Measurements from ENCODE around the gene TASP1.

The TASP1 gene

GRCh38 chr20:13426870-13427269, 211.9 kb downstream of the TASP1 start:
- no peak; the same call in 2 of the 3 replicates for ATAC-seq (ENCODE audit: insufficient read depth, low read depth)
- H2AFZ ChIP-seq (ENCODE audit: low read depth, low read length), result no peak overlapping the region
- no peak for TF ChIP-seq EZH2 (IDR thresholded peaks at IDR 0.05; ENCODE audit: borderline replicate concordance, low read depth, low read length, severe bottlenecking)
- TF ChIP-seq, protein P1, sequence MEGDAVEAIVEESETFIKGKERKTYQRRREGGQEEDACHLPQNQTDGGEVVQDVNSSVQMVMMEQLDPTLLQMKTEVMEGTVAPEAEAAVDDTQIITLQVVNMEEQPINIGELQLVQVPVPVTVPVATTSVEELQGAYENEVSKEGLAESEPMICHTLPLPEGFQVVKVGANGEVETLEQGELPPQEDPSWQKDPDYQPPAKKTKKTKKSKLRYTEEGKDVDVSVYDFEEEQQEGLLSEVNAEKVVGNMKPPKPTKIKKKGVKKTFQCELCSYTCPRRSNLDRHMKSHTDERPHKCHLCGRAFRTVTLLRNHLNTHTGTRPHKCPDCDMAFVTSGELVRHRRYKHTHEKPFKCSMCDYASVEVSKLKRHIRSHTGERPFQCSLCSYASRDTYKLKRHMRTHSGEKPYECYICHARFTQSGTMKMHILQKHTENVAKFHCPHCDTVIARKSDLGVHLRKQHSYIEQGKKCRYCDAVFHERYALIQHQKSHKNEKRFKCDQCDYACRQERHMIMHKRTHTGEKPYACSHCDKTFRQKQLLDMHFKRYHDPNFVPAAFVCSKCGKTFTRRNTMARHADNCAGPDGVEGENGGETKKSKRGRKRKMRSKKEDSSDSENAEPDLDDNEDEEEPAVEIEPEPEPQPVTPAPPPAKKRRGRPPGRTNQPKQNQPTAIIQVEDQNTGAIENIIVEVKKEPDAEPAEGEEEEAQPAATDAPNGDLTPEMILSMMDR (IDR thresholded peaks at IDR 0.05; ENCODE audit: borderline replicate concordance, extremely low read depth, low read length, poor library complexity, severe bottlenecking), result no peak
- no peak overlapping the region for H3K9ac ChIP-seq (ENCODE audit: low read depth, low read length)
- no peak for DNase-seq
- peaks cover 75% of the 10 kb centered on the region for H3K79me2 ChIP-seq (ENCODE audit: insufficient read depth, low read length)
- H4K20me1 ChIP-seq (ENCODE audit: insufficient read depth, low read length), result no peaks in the 10 kb centered on the region; the same call in 1 of the 2 replicates
- H3K4me2 ChIP-seq (ENCODE audit: insufficient read depth, low read length), result no peak overlapping the region
- peaks cover 89% of the 10 kb centered on the region for H3K36me3 ChIP-seq (ENCODE audit: insufficient read depth, low read length)
- H3K27ac ChIP-seq (ENCODE audit: low read length), result no peak overlapping the region
- peaks cover 6% of the 10 kb centered on the region; the same call in 1 of the 2 replicates for H3K4me1 ChIP-seq (ENCODE audit: insufficient read depth, low read length)
- no peak overlapping the region for H3K4me3 ChIP-seq (ENCODE audit: low read depth in 1 of 2, low read length in 2 of 2)
- no peaks in the 10 kb centered on the region for H3K27me3 ChIP-seq (ENCODE audit: insufficient read depth, low read length, poor library complexity)
- H3K9me3 ChIP-seq (ENCODE audit: insufficient read depth, low read length, severe bottlenecking), result no peaks in the 10 kb centered on the region

DNA sequence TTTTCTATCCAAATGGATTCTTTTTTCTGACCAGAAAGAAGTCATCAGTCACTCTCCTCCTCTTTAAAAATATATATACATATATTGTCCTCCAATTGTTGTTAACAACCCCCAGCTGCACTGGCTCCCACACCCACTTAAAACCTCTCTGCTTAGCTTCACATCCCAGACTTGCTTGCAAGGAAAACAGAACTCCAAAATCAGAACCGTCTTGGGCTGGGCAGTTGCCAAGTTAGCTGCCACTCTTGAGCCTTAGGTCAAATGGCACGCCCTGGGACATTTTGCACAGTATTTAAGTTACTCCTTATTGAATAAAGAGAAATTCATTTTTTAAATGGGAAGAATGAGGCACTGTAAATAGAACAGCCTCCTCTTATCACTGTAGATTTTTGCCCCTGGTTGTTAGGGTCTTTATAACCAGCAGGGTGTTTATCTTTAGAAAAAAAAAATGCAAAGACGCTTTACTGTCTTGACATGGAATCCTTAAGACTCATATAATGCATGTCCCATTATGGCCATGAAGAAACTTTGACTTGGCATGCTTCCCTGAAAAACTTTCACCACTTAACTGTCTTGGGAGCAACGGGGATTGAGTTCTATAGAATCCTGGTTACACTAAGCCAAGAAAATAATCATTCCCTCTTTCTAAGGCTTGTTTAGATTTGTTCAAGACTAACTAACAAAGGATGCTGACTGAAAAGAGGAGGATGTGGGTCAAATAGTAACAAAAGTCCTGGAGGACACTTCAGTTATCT, 213.2 kb downstream of the TASP1 start:
- H2AFZ ChIP-seq (ENCODE audit: low read depth, low read length), result no peak overlapping the region
- no peak overlapping the region for H3K4me2 ChIP-seq (ENCODE audit: insufficient read depth, low read length)
- no peaks in the 10 kb centered on the region for H3K27me3 ChIP-seq (ENCODE audit: insufficient read depth, low read length, poor library complexity)
- H3K4me1 ChIP-seq (ENCODE audit: insufficient read depth, low read length), result peaks cover 4% of the 10 kb centered on the region; the same call in 1 of the 2 replicates
- no peaks in the 10 kb centered on the region; the same call in 1 of the 2 replicates for H4K20me1 ChIP-seq (ENCODE audit: insufficient read depth, low read length)
- ATAC-seq (ENCODE audit: insufficient read depth, low read depth), result no peak
- no peak overlapping the region for H3K9ac ChIP-seq (ENCODE audit: low read depth, low read length)
- no peak for DNase-seq
- peaks cover 76% of the 10 kb centered on the region for H3K79me2 ChIP-seq (ENCODE audit: insufficient read depth, low read length)
- no peak overlapping the region for H3K4me3 ChIP-seq (ENCODE audit: low read depth in 1 of 2, low read length in 2 of 2)
- no peaks in the 10 kb centered on the region for H3K9me3 ChIP-seq (ENCODE audit: insufficient read depth, low read length, severe bottlenecking)
- H3K27ac ChIP-seq (ENCODE audit: low read length), result no peak overlapping the region; the same call in 1 of the 2 replicates
- no peak for TF ChIP-seq EZH2 (IDR thresholded peaks at IDR 0.05; ENCODE audit: borderline replicate concordance, low read depth, low read length, severe bottlenecking)
- TF ChIP-seq, protein P1 (IDR thresholded peaks at IDR 0.05; ENCODE audit: borderline replicate concordance, extremely low read depth, low read length, poor library complexity, severe bottlenecking), result no peak
- H3K36me3 ChIP-seq (ENCODE audit: insufficient read depth, low read length), result peaks cover 77% of the 10 kb centered on the region

- H4K20me1 ChIP-seq (ENCODE audit: insufficient read depth, low read length), result no peaks in the 10 kb centered on the region; the same call in 1 of the 2 replicates
- H3K4me2 ChIP-seq (ENCODE audit: insufficient read depth, low read length), result no peak overlapping the region
- no peaks in the 10 kb centered on the region for H3K27me3 ChIP-seq (ENCODE audit: insufficient read depth, low read length, poor library complexity)
- H3K4me1 ChIP-seq (ENCODE audit: insufficient read depth, low read length), result no peaks in the 10 kb centered on the region
- H3K9me3 ChIP-seq (ENCODE audit: insufficient read depth, low read length, severe bottlenecking), result no peaks in the 10 kb centered on the region
- H3K9ac ChIP-seq (ENCODE audit: low read depth, low read length), result no peak overlapping the region
- H3K36me3 ChIP-seq (ENCODE audit: insufficient read depth, low read length), result peaks cover 72% of the 10 kb centered on the region
- peak overlapping the region; percentile 25; the same call in 1 of the 2 replicates for H3K27ac ChIP-seq (ENCODE audit: low read length)
- no peak overlapping the region for H3K4me3 ChIP-seq (ENCODE audit: low read depth in 1 of 2, low read length in 2 of 2)
- no peak for DNase-seq
- ATAC-seq (ENCODE audit: insufficient read depth, low read depth), result no peak
- no peak overlapping the region for H2AFZ ChIP-seq (ENCODE audit: low read depth, low read length)
- peaks cover 70% of the 10 kb centered on the region for H3K79me2 ChIP-seq (ENCODE audit: insufficient read depth, low read length)
- TF ChIP-seq, protein P1 (IDR thresholded peaks at IDR 0.05; ENCODE audit: borderline replicate concordance, extremely low read depth, low read length, poor library complexity, severe bottlenecking), result no peak
- no peak for TF ChIP-seq EZH2 (IDR thresholded peaks at IDR 0.05; ENCODE audit: borderline replicate concordance, low read depth, low read length, severe bottlenecking)
Observed at GRCh38 chr20:13424174-13424833, 214.4 kb downstream of the TASP1 start.

Data from DND-41 (cell line).